ENCODE results near the gene RBM15B. TPM values are rescaled to one million over a fixed set of nuclear protein-coding genes. Genes with fewer than 3 reads are reported as not detected.

RBM15B gene
- total RNA-seq, 1 donor from 2014 or later, result 33.0 TPM

DNA sequence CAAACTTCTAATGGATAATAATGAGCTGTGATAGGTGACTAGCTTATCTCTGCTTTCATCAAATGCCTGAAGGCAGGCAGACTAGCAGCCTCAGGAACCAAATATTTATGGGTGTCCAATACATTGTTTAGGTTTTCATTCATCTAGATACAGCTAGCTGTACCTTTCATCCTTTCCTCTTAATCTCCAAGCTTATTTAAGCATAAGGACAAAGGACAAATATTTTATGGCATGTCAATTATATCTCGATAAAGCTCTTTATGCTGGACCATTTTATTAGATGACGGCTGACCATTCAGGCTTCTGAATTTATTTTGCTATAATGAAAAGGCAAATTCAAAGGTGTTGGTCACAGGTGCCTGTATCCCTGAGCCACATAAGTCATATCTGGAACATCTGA is 16.9 kb downstream of the RBM15B start:
- H3K9me3 ChIP-seq, result no peaks in the 10 kb centered on the region
- no peak for DNase-seq (ENCODE audit: low spot score in 2 of 2)
- no peak overlapping the region for H3K27ac ChIP-seq
- TF ChIP-seq, protein P1, sequence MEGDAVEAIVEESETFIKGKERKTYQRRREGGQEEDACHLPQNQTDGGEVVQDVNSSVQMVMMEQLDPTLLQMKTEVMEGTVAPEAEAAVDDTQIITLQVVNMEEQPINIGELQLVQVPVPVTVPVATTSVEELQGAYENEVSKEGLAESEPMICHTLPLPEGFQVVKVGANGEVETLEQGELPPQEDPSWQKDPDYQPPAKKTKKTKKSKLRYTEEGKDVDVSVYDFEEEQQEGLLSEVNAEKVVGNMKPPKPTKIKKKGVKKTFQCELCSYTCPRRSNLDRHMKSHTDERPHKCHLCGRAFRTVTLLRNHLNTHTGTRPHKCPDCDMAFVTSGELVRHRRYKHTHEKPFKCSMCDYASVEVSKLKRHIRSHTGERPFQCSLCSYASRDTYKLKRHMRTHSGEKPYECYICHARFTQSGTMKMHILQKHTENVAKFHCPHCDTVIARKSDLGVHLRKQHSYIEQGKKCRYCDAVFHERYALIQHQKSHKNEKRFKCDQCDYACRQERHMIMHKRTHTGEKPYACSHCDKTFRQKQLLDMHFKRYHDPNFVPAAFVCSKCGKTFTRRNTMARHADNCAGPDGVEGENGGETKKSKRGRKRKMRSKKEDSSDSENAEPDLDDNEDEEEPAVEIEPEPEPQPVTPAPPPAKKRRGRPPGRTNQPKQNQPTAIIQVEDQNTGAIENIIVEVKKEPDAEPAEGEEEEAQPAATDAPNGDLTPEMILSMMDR (IDR thresholded peaks at IDR 0.05), result no peak
- no peaks in the 10 kb centered on the region for H3K27me3 ChIP-seq
- intact Hi-C loops (cut with DNase I), result no loop called here
- peaks cover 37 to 42% of the 10 kb centered on the region in 2 donors for H3K36me3 ChIP-seq
- no peaks in the 10 kb centered on the region for H3K4me1 ChIP-seq
- no peak overlapping the region for H3K4me3 ChIP-seq

DNA sequence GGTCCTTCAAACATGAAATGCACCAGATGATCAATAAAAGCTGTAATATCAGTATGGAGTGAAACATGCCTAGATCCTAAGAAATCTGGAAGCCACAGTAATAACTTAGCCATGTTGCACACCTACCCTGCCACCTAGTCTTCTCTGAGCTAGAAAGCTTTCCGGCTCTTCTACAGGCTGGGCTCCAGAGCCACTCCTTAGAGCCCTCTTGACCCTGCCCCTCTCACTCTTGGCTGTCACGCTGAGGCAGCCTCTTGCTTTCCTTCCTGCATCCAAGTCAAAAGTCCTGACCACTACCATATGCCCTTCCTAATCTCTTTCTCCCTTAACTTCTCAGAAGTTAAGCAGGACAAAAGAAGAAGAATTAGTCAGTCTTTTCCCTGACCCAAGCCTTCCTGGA is 17.7 kb downstream of the RBM15B start:
- Histone ChIP-seq H3K27ac (no peak overlapping the region), H3K4me1 (no peaks in the 10 kb centered on the region), H3K36me3 (peaks cover 36 to 44% of the 10 kb centered on the region in 2 donors), H3K9me3 (no peaks in the 10 kb centered on the region), H3K27me3 (no peaks in the 10 kb centered on the region), H3K4me3 (no peak overlapping the region)
- intact Hi-C loops (cut with DNase I), result no loop called here
- no peak for DNase-seq (ENCODE audit: low spot score in 2 of 2)
- TF ChIP-seq, protein P1 (IDR thresholded peaks at IDR 0.05), result no peak

DNA sequence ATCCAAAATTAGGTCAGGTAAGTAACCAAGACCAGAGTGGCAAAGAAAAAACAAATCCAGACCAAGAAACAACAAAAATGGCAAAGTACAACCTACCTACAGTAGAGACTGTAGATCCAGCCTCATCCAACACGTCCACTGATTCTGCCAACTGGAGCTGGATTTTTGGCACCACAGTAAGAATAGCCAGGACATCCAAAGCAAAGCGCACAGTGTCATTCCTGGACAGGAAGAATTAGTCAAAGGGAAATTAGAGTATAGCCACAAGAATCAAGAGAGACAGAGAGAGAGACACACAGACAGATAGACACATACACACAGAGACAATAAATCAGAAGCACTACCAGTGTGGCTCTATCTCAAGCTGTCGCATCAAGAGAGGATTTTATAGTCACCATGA is 31.1 kb downstream of the RBM15B start:
- Histone ChIP-seq H3K4me3 (no peak overlapping the region), H3K9me3 (no peaks in the 10 kb centered on the region), H3K36me3 (peaks cover 27 to 59% of the 10 kb centered on the region in 2 donors), H3K27me3 (no peaks in the 10 kb centered on the region), H3K27ac (no peak overlapping the region), H3K4me1 (no peaks in the 10 kb centered on the region)
- DNase-seq (ENCODE audit: low spot score in 2 of 2), result no peak
- TF ChIP-seq, protein P1 (IDR thresholded peaks at IDR 0.05), result no peak
- intact Hi-C loops (cut with DNase I), result no loop called here

DNA sequence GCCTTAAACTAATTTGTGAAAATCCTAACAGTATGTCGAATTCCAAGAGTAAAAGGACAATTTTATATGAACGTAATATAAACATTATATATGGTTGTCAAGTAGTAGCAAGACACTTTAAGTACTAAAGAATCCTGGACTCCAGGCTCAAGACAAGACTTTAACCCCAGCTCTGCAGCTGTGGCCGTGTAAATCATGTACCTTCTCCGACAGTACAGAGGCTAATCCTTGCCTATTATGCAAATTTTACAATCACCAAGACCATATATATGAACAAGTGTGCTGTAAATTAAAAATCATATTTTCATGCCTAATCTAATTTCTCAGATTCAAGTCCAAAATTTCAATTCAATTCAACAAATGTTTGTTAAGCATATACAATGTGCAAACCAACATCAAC is 35.8 kb downstream of the RBM15B start:
- Histone ChIP-seq H3K4me1 (no peaks in the 10 kb centered on the region), H3K36me3 (peaks cover 31 to 57% of the 10 kb centered on the region in 2 donors), H3K4me3 (no peak overlapping the region), H3K27me3 (no peaks in the 10 kb centered on the region), H3K9me3 (no peaks in the 10 kb centered on the region), H3K27ac (no peak overlapping the region)
- DNase-seq (ENCODE audit: low spot score in 2 of 2), result no peak
- intact Hi-C loops (cut with DNase I), result no loop called here
- TF ChIP-seq, protein P1 (IDR thresholded peaks at IDR 0.05), result no peak

DNA sequence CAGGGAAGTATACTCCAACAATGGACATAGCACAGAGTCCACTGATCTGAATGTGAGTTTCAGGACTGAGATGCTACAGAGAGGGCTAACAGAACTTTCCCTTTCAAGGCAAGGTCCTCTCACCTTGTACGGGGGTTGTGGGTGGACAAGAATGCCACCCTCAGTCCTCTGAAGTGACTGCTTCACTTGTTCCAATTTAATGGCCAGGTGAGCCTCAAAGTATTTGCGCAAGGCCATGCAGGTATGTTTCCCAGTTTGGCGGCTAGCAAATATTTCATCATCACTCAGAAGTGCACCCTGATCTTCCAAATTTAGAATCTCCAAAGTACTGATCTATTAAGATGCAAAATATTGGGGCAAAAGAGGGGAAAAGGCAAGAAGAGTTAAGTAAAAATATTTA is 38.1 kb downstream of the RBM15B start:
- H3K36me3 ChIP-seq, result peaks cover 35 to 64% of the 10 kb centered on the region in 2 donors
- intact Hi-C loops (cut with DNase I), result no loop called here
- no peaks in the 10 kb centered on the region for H3K9me3 ChIP-seq
- no peaks in the 10 kb centered on the region for H3K4me1 ChIP-seq
- no peak for DNase-seq (ENCODE audit: low spot score in 2 of 2)
- H3K4me3 ChIP-seq, result no peak overlapping the region
- TF ChIP-seq, protein P1 (IDR thresholded peaks at IDR 0.05), result no peak
- H3K27ac ChIP-seq, result no peak overlapping the region
- H3K27me3 ChIP-seq, result no peaks in the 10 kb centered on the region

DNA sequence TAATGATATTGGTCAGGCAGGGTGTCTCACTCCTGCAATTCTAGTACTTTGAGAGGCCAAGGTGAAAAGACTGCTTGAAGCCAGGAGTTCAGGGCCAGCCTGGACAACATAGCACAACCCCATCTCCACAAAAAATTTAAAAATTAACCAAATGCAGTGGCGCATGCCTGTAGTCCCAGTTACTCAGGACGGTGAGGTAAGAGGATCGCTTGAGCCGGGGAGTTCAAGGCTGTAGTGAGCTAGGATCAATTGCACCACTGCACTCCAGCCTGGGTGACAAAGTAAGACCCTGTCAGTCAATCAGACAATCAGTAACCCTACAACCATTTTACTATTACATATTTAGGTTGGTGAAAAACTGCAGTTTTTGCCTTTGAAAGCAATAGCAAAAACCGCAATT is 43.0 kb downstream of the RBM15B start:
- peaks cover 19 to 59% of the 10 kb centered on the region in 2 donors for H3K36me3 ChIP-seq
- no peak for DNase-seq (ENCODE audit: low spot score in 2 of 2)
- TF ChIP-seq, protein P1 (IDR thresholded peaks at IDR 0.05), result no peak
- no peak overlapping the region for H3K27ac ChIP-seq
- no peaks in the 10 kb centered on the region for H3K9me3 ChIP-seq
- intact Hi-C loops (cut with DNase I), result no loop called here
- no peak overlapping the region for H3K4me3 ChIP-seq
- H3K27me3 ChIP-seq, result no peaks in the 10 kb centered on the region
- H3K4me1 ChIP-seq, result no peaks in the 10 kb centered on the region
